GOT3 (cell line): Measurements from ENCODE around the gene GPC3.

Experiments
- DNase-seq: peaks from one replicate; lab custom pipeline; 2025; ENCODE audit warnings: mixed read lengths; lab: John Stamatoyannopoulos, UW

Gene GPC3

GRCh38 chrX:133601116-133601515 lies 384.3 kb downstream of the GPC3 start:
- no peak for DNase-seq

- no peak for DNase-seq
Measured at GRCh38 chrX:133600536-133600935, 384.9 kb downstream of the GPC3 start.

GRCh38 chrX:133598601-133599335 lies 386.6 kb downstream of the GPC3 start:
- DNase-seq: no peak

GRCh38 chrX:133594156-133594555 lies 391.2 kb downstream of the GPC3 start:
- DNase-seq: no peak

- DNase-seq: no peak
Measured at GRCh38 chrX:133593531-133593930, 391.9 kb downstream of the GPC3 start.

GRCh38 chrX:133590703-133591505 lies 394.5 kb downstream of the GPC3 start:
- DNase-seq: no peak

- DNase-seq: no peak
Measured at GRCh38 chrX:133588827-133589226, 396.6 kb downstream of the GPC3 start.

GRCh38 chrX:133587818-133588217 lies 397.6 kb downstream of the GPC3 start:
- DNase-seq: no peak

- no peak for DNase-seq
Measured at GRCh38 chrX:133587071-133587470, 398.3 kb downstream of the GPC3 start.

GRCh38 chrX:133586443-133586842 lies 399.0 kb downstream of the GPC3 start:
- DNase-seq: no peak

GRCh38 chrX:133583825-133584224 lies 401.6 kb downstream of the GPC3 start:
- DNase-seq: no peak

GRCh38 chrX:133580625-133581024 lies 404.8 kb downstream of the GPC3 start:
- no peak for DNase-seq

GRCh38 chrX:133579631-133580030 lies 405.8 kb downstream of the GPC3 start:
- no peak for DNase-seq

- no peak for DNase-seq
Measured at GRCh38 chrX:133576876-133577275, 408.5 kb downstream of the GPC3 start.

- no peak for DNase-seq
Measured at GRCh38 chrX:133575501-133576136, 409.8 kb downstream of the GPC3 start.

- no peak for DNase-seq
Measured at GRCh38 chrX:133574716-133575115, 410.7 kb downstream of the GPC3 start.

- no peak for DNase-seq
Measured at GRCh38 chrX:133570549-133570948, 414.8 kb downstream of the GPC3 start.

- DNase-seq: no peak
Measured at GRCh38 chrX:133569217-133569616, 416.2 kb downstream of the GPC3 start.

GRCh38 chrX:133568109-133568508 lies 417.3 kb downstream of the GPC3 start:
- no peak for DNase-seq

GRCh38 chrX:133566876-133567275 lies 418.5 kb downstream of the GPC3 start:
- no peak for DNase-seq

GRCh38 chrX:133563705-133564104 lies 421.7 kb downstream of the GPC3 start:
- no peak for DNase-seq

GRCh38 chrX:133561251-133561650 lies 424.1 kb downstream of the GPC3 start:
- DNase-seq: no peak

- DNase-seq: no peak
Measured at GRCh38 chrX:133559909-133560308, 425.5 kb downstream of the GPC3 start.
